Activated CD4-positive, alpha-beta T cell treated with anti-CD3 and anti-CD28 coated beads, Interleukin-2, amount 10 ng/mL, durations not matched to agents 7 days and 5 days (primary cell): ENCODE data around the gene USP46. TPM values are rescaled to one million over a fixed set of nuclear protein-coding genes. Genes with fewer than 3 reads are reported as not detected.

Experiments used
- CTCF ChIA-PET: fragments of 350-600 bp; sonication (Branson Sonifier 250); formaldehyde crosslinking; loops from one replicate; lab custom pipeline; 2021; ENCODE audit warnings: antibody characterized with exemption; lab: Charles Lee
- POLR2A ChIA-PET: fragments of 350-600 bp; sonication (Branson Sonifier 250); formaldehyde crosslinking; loops from one replicate; lab custom pipeline; 2021; ENCODE audit warnings: antibody characterized with exemption; lab: Charles Lee
- DNase-seq: peaks from one replicate; pipeline ENCODE4 v3.0.0-alpha.2; 2020
- H3K27ac Mint-ChIP-seq: one replicate; pipeline ENCODE4 v1.8.0; 2021; ENCODE audit warnings: mild to moderate bottlenecking, moderate library complexity, mixed read lengths
- H3K27me3 Mint-ChIP-seq: one replicate; pipeline ENCODE4 v1.8.0; 2021; ENCODE audit warnings: mixed read lengths
- H3K36me3 Mint-ChIP-seq: one replicate; pipeline ENCODE4 v1.8.0; 2021; ENCODE audit warnings: low read depth, mixed read lengths
- H3K4me1 Mint-ChIP-seq: one replicate; pipeline ENCODE4 v1.8.0; 2021; ENCODE audit warnings: mixed read lengths
- H3K4me3 Mint-ChIP-seq: one replicate; pipeline ENCODE4 v1.8.0; 2021; ENCODE audit warnings: mild to moderate bottlenecking, moderate library complexity, mixed read lengths
- H3K9me3 Mint-ChIP-seq: one replicate; pipeline ENCODE4 v1.8.0; 2021; ENCODE audit warnings: mixed read lengths
- total RNA-seq, 2 experiments: library from RNA; stranded (reverse); gene quantifications; one replicate each; pipeline ENCODE4 v1.2.3, GENCODE V29; 2021

USP46 gene
- total RNA-seq, 2 experiments from 2014 or later = 8.7 to 8.9 TPM

- no peak overlapping the region for H3K4me3 Mint-ChIP-seq
- peaks cover 17% of the 10 kb centered on the region for H3K36me3 Mint-ChIP-seq
- no peak overlapping the region for H3K27ac Mint-ChIP-seq
- H3K4me1 Mint-ChIP-seq = peaks cover 25% of the 10 kb centered on the region
- no peaks in the 10 kb centered on the region for H3K27me3 Mint-ChIP-seq
- no peak for DNase-seq
- ChIA-PET POLR2A (no interaction called here), CTCF (interaction anchor here (1.2 to 1.5 kb wide), 2 partner anchors 9 to 104 kb away, joined by 3 read pairs; no protein-coding TSS in a partner anchor)
- H3K9me3 Mint-ChIP-seq = peaks cover 16% of the 10 kb centered on the region
Observed at GRCh38 chr4:52648836-52649235, 10.3 kb downstream of the USP46 start.

- no peak overlapping the region for H3K27ac Mint-ChIP-seq
Observed at GRCh38 chr4:52646741-52647140, 12.4 kb downstream of the USP46 start.

GRCh38 chr4:52646096-52646495 is 13.0 kb downstream of the USP46 start:
- H3K4me3 Mint-ChIP-seq = no peak overlapping the region
- peaks cover 6% of the 10 kb centered on the region for H3K36me3 Mint-ChIP-seq
- H3K4me1 Mint-ChIP-seq = peaks cover 21% of the 10 kb centered on the region
- POLR2A ChIA-PET = no interaction called here
- CTCF ChIA-PET = no interaction called here
- no peak overlapping the region for H3K27ac Mint-ChIP-seq
- H3K9me3 Mint-ChIP-seq = peaks cover 8% of the 10 kb centered on the region
- no peaks in the 10 kb centered on the region for H3K27me3 Mint-ChIP-seq
- no peak for DNase-seq

More at GRCh38 chr4:52646741-52647140, 12.4 kb downstream of the USP46 start:
- Mint-ChIP-seq H3K27me3 (no peaks in the 10 kb centered on the region), H3K4me3 (no peak overlapping the region), H3K4me1 (peaks cover 20% of the 10 kb centered on the region), H3K36me3 (peaks cover 6% of the 10 kb centered on the region), H3K9me3 (peaks cover 8% of the 10 kb centered on the region)
- ChIA-PET POLR2A (no interaction called here), CTCF (interaction anchor here (0.6 kb wide), 1 partner anchor 1649 kb away, joined by 4 read pairs; no protein-coding TSS in a partner anchor)
- DNase-seq = no peak

- ChIA-PET POLR2A (interaction anchor here (0.6 kb wide), 2 partner anchors 16 to 738 kb away, joined by 3 to 4 read pairs; no protein-coding TSS in a partner anchor), CTCF (no interaction called here)
- no peaks in the 10 kb centered on the region for H3K27me3 Mint-ChIP-seq
- no peak overlapping the region for H3K4me3 Mint-ChIP-seq
- H3K27ac Mint-ChIP-seq = no peak overlapping the region
- peaks cover 8% of the 10 kb centered on the region for H3K9me3 Mint-ChIP-seq
- H3K4me1 Mint-ChIP-seq = peaks cover 21% of the 10 kb centered on the region
- DNase-seq = no peak
- H3K36me3 Mint-ChIP-seq = peaks cover 4% of the 10 kb centered on the region
Observed at GRCh38 chr4:52645300-52645699, 13.8 kb downstream of the USP46 start.

- Mint-ChIP-seq H3K27ac (no peak overlapping the region), H3K36me3 (no peaks in the 10 kb centered on the region), H3K4me3 (no peak overlapping the region), H3K27me3 (no peaks in the 10 kb centered on the region), H3K9me3 (no peaks in the 10 kb centered on the region), H3K4me1 (peaks cover 14% of the 10 kb centered on the region)
- CTCF ChIA-PET = no interaction called here
- POLR2A ChIA-PET = no interaction called here
- no peak for DNase-seq
Observed at GRCh38 chr4:52643785-52644244, 15.3 kb downstream of the USP46 start.

GRCh38 chr4:52643190-52643589 is 15.9 kb downstream of the USP46 start:
- ChIA-PET CTCF (no interaction called here), POLR2A (no interaction called here)
- Mint-ChIP-seq H3K36me3 (no peaks in the 10 kb centered on the region), H3K4me1 (peaks cover 13% of the 10 kb centered on the region), H3K9me3 (no peaks in the 10 kb centered on the region), H3K27ac (no peak overlapping the region), H3K4me3 (no peak overlapping the region), H3K27me3 (no peaks in the 10 kb centered on the region)
- no peak for DNase-seq

GRCh38 chr4:52641854-52642563 is 17.1 kb downstream of the USP46 start:
- POLR2A ChIA-PET = no interaction called here

GRCh38 chr4:52640808-52641565 is 18.1 kb downstream of the USP46 start:
- ChIA-PET CTCF (no interaction called here), POLR2A (no interaction called here)
- H3K9me3 Mint-ChIP-seq = no peaks in the 10 kb centered on the region
- no peaks in the 10 kb centered on the region for H3K27me3 Mint-ChIP-seq
- no peak overlapping the region for H3K4me3 Mint-ChIP-seq
- H3K4me1 Mint-ChIP-seq = peaks cover 13% of the 10 kb centered on the region
- H3K27ac Mint-ChIP-seq = no peak overlapping the region
- H3K36me3 Mint-ChIP-seq = no peaks in the 10 kb centered on the region
- DNase-seq = no peak

More at GRCh38 chr4:52641854-52642563, 17.1 kb downstream of the USP46 start:
- Mint-ChIP-seq H3K4me3 (no peak overlapping the region), H3K9me3 (no peaks in the 10 kb centered on the region), H3K36me3 (no peaks in the 10 kb centered on the region), H3K27ac (no peak overlapping the region), H3K4me1 (peaks cover 13% of the 10 kb centered on the region), H3K27me3 (no peaks in the 10 kb centered on the region)
- CTCF ChIA-PET = no interaction called here
- DNase-seq = no peak

GRCh38 chr4:52638717-52639116 is 20.4 kb downstream of the USP46 start:
- no peak overlapping the region for H3K4me3 Mint-ChIP-seq
- no peaks in the 10 kb centered on the region for H3K9me3 Mint-ChIP-seq
- H3K4me1 Mint-ChIP-seq = peaks cover 13% of the 10 kb centered on the region
- CTCF ChIA-PET = interaction anchor here (1.0 kb wide), 1 partner anchor 19 kb away, joined by 4 read pairs; no protein-coding TSS in a partner anchor
- peaks cover 2% of the 10 kb centered on the region for H3K36me3 Mint-ChIP-seq
- no peaks in the 10 kb centered on the region for H3K27me3 Mint-ChIP-seq
- H3K27ac Mint-ChIP-seq = no peak overlapping the region
- POLR2A ChIA-PET = no interaction called here
- DNase-seq = no peak

- no peak overlapping the region for H3K4me3 Mint-ChIP-seq
- H3K27me3 Mint-ChIP-seq = no peaks in the 10 kb centered on the region
- POLR2A ChIA-PET = no interaction called here
- CTCF ChIA-PET = no interaction called here
- peaks cover 2% of the 10 kb centered on the region for H3K36me3 Mint-ChIP-seq
- H3K4me1 Mint-ChIP-seq = peaks cover 10% of the 10 kb centered on the region
- DNase-seq = no peak
- no peak overlapping the region for H3K27ac Mint-ChIP-seq
- H3K9me3 Mint-ChIP-seq = no peaks in the 10 kb centered on the region
Observed at GRCh38 chr4:52637116-52637515, 22.0 kb downstream of the USP46 start.

GRCh38 chr4:52635560-52635959 is 23.5 kb downstream of the USP46 start:
- CTCF ChIA-PET = no interaction called here
- Mint-ChIP-seq H3K4me3 (no peak overlapping the region), H3K27me3 (no peaks in the 10 kb centered on the region), H3K9me3 (no peaks in the 10 kb centered on the region), H3K4me1 (no peaks in the 10 kb centered on the region), H3K36me3 (peaks cover 2% of the 10 kb centered on the region), H3K27ac (no peak overlapping the region)
- no peak for DNase-seq
- POLR2A ChIA-PET = no interaction called here

- Mint-ChIP-seq H3K9me3 (no peaks in the 10 kb centered on the region), H3K36me3 (peaks cover 2% of the 10 kb centered on the region), H3K27me3 (no peaks in the 10 kb centered on the region), H3K4me3 (no peak overlapping the region), H3K27ac (no peak overlapping the region), H3K4me1 (no peaks in the 10 kb centered on the region)
- POLR2A ChIA-PET = no interaction called here
- no peak for DNase-seq
- CTCF ChIA-PET = no interaction called here
Observed at GRCh38 chr4:52635130-52635529, 24.0 kb downstream of the USP46 start.

GRCh38 chr4:52633846-52634245 is 25.3 kb downstream of the USP46 start:
- Mint-ChIP-seq H3K9me3 (no peaks in the 10 kb centered on the region), H3K36me3 (peaks cover 2% of the 10 kb centered on the region), H3K4me1 (no peaks in the 10 kb centered on the region), H3K27ac (no peak overlapping the region), H3K27me3 (no peaks in the 10 kb centered on the region), H3K4me3 (no peak overlapping the region)
- no peak for DNase-seq
- ChIA-PET CTCF (no interaction called here), POLR2A (no interaction called here)
